PC-9 (cell line): ENCODE data around the gene CHTF18.

Experiments used
- EZH2 ChIP-seq: fragments of 200-600 bp; sonication (generic); IDR thresholded peaks from 2 replicates; pipeline ENCODE4 v1.8.0; 2017; ENCODE audit warnings: antibody characterized with exemption, low read depth
- TF ChIP-seq, protein P1 (sequence below): fragments of 200-600 bp; sonication (generic); conservative IDR thresholded peaks from 2 replicates; pipeline ENCODE4 v1.6.1; 2017; ENCODE audit warnings: mixed run types, antibody characterized with exemption, mild to moderate bottlenecking, moderate library complexity

DNA sequence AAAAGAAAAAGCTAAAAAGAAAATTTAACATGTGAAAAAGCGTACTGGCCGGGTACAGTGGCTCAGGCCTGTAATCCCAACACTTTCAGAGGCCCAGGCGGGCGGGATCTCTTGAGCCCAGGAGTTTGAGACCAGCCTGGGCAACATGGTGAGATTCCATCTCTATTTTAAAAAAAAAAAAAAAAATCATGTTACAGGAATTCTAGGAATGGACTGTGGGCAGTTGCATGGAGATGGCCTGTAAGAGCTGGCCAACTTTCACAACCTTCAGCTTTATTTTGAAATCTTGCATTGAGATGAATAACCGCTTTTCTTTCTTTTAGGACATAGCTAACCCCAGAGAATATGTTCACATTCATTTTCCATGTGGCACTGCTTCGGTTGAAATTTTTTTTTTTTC is 39.4 kb upstream of the CHTF18 start:
- TF ChIP-seq, protein P1, sequence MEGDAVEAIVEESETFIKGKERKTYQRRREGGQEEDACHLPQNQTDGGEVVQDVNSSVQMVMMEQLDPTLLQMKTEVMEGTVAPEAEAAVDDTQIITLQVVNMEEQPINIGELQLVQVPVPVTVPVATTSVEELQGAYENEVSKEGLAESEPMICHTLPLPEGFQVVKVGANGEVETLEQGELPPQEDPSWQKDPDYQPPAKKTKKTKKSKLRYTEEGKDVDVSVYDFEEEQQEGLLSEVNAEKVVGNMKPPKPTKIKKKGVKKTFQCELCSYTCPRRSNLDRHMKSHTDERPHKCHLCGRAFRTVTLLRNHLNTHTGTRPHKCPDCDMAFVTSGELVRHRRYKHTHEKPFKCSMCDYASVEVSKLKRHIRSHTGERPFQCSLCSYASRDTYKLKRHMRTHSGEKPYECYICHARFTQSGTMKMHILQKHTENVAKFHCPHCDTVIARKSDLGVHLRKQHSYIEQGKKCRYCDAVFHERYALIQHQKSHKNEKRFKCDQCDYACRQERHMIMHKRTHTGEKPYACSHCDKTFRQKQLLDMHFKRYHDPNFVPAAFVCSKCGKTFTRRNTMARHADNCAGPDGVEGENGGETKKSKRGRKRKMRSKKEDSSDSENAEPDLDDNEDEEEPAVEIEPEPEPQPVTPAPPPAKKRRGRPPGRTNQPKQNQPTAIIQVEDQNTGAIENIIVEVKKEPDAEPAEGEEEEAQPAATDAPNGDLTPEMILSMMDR = no peak
- no peak for TF ChIP-seq EZH2
